Coronary artery (tissue), 2 donors: ENCODE measurements around the gene GALNT7.
"Not testable (repeated sequence)": the region's sequence is repeated elsewhere in the genome, so short reads cannot be mapped to it uniquely, and the experiment has no call there.

Source experiments
- DNase-seq: peaks from one replicate; pipeline ENCODE4 v3.0.0-alpha.2; 2017; ENCODE audit warnings: low spot score
- H3K27ac ChIP-seq, 2 donors: fragments of 200-600 bp; sonication (generic); one replicate each; pipeline ENCODE4 v1.5.1; 2016 to 2019
- H3K4me3 ChIP-seq: fragments of 200-600 bp; sonication (generic); 2 replicates; pipeline ENCODE4 v1.5.1; 2016; ENCODE audit warnings: mild to moderate bottlenecking, moderate library complexity
- CTCF ChIP-seq: fragments of 200-600 bp; sonication (generic); IDR thresholded peaks from one replicate; pipeline ENCODE4 v1.5.1; 2019; ENCODE audit warnings: antibody characterized with exemption

The GALNT7 gene, protein sequence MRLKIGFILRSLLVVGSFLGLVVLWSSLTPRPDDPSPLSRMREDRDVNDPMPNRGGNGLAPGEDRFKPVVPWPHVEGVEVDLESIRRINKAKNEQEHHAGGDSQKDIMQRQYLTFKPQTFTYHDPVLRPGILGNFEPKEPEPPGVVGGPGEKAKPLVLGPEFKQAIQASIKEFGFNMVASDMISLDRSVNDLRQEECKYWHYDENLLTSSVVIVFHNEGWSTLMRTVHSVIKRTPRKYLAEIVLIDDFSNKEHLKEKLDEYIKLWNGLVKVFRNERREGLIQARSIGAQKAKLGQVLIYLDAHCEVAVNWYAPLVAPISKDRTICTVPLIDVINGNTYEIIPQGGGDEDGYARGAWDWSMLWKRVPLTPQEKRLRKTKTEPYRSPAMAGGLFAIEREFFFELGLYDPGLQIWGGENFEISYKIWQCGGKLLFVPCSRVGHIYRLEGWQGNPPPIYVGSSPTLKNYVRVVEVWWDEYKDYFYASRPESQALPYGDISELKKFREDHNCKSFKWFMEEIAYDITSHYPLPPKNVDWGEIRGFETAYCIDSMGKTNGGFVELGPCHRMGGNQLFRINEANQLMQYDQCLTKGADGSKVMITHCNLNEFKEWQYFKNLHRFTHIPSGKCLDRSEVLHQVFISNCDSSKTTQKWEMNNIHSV

GRCh38 chr4:173168396-173169177 is at the start of gene GALNT7:
GALNT7 (plus strand) TSS chr4:173168811; CDS start chr4:173168836, 25 bp downstream.
- Histone ChIP-seq H3K4me3 (peak within 1 kb of the TSS; percentile 81), H3K27ac (peak within 1 kb of the TSS; percentile 92 to 95)
- peak; percentile 78 for DNase-seq
- TF ChIP-seq CTCF = no peak

DNA sequence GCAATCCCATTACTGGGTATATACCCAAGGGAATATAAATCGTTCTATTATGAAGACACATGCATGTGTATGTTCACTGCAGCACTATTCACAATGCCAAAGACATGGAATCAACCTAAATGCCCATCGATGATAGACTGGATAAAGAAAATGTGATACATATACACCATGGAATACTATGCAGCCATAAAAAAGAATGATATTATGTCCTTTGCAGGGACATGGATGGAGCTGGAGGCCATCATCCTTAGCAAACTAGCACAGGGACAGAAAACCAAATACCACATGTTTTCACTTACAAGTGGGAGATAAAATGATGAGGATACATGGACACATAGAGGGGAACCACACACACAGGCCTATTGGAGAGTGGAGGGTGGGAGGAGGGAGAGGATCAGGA is 49.8 kb upstream of the GALNT7 start:
- not testable (repeated sequence) for H3K4me3 ChIP-seq, DNase-seq, H3K27ac ChIP-seq

GRCh38 chr4:173119818-173120217 is 48.8 kb upstream of the GALNT7 start:
- TF ChIP-seq CTCF = no peak
- DNase-seq = no peak
- Histone ChIP-seq H3K4me3 (no peak overlapping the region), H3K27ac (no peak overlapping the region)

GRCh38 chr4:173121076-173121561 is 47.5 kb upstream of the GALNT7 start:
- no peak overlapping the region for H3K4me3 ChIP-seq
- no peak for DNase-seq
- no peak for TF ChIP-seq CTCF
- H3K27ac ChIP-seq = no peak overlapping the region

DNA sequence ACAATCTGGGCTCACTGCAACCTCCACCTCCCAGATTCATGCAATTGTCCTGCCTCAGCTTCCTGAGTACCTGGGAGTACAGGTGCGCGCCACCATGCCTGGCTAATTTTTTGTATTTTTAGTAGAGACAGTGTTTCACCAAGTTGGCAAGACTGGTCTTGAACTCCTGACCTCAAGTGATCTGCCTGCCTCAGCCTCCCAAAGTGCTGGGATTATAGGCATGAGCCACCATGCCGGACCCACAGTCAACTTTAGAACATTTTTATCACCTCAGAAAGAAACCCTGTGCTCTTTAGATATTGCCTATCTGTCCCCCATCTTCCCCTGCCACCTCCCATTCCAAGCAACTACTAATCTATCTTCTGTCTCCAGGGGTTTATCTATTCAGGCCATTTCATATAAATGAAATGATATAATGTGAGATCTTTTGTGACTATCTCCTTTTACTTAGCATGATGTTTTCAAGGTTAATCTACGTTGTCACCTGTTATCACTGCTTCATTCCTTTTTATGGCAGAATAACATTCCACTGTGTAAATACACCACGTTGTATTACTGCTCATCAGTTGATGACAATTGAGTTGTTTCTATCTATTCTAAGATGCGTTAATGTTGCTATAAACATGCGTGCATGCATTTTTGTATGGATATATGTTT is 44.3 kb upstream of the GALNT7 start:
- no peak for DNase-seq
- Histone ChIP-seq H3K4me3 (no peak overlapping the region), H3K27ac (no peak overlapping the region)
- TF ChIP-seq CTCF = no peak

GRCh38 chr4:173125216-173125812 is 43.3 kb upstream of the GALNT7 start:
- no peak overlapping the region for H3K4me3 ChIP-seq
- DNase-seq = no peak
- TF ChIP-seq CTCF = no peak
- no peak overlapping the region for H3K27ac ChIP-seq
